ENCODE results near the gene MRTFA. TPM values are rescaled to one million over a fixed set of nuclear protein-coding genes. Genes with fewer than 3 reads are reported as not detected.
A peak's percentile ranks its signal among the peaks of the same experiment; 100 is the strongest.

Gene MRTFA
- total RNA-seq, 2 experiments from 2014 or later: 72.5 to 76.3 TPM

- POLR2A ChIA-PET: interaction anchor here (0.6 to 0.7 kb wide), 2 partner anchors 48 to 992 kb away, joined by 3 to 4 read pairs; no protein-coding TSS in a partner anchor
- DNase-seq (no peak), ATAC-seq (ENCODE audit: low read depth) (no peak)
- H3K4me1 Mint-ChIP-seq: peaks cover 20% of the 10 kb centered on the region
- H3K9me3 Mint-ChIP-seq: no peaks in the 10 kb centered on the region
- no peak overlapping the region for H3K27ac Mint-ChIP-seq
- H3K4me3 Mint-ChIP-seq: no peak overlapping the region
- peaks cover 2% of the 10 kb centered on the region for H3K36me3 Mint-ChIP-seq
- H3K27me3 Mint-ChIP-seq: no peaks in the 10 kb centered on the region
Observed at GRCh38 chr22:40484906-40485669, 151.4 kb downstream of the MRTFA start.

GRCh38 chr22:40482886-40483285 is 153.6 kb downstream of the MRTFA start:
- ATAC-seq (ENCODE audit: low read depth) (no peak), DNase-seq (no peak)
- POLR2A ChIA-PET: interaction anchor here (0.7 kb wide), 1 partner anchor 59 kb away, joined by 4 read pairs; no protein-coding TSS in a partner anchor
- no peaks in the 10 kb centered on the region for H3K9me3 Mint-ChIP-seq
- H3K36me3 Mint-ChIP-seq: no peaks in the 10 kb centered on the region
- H3K4me3 Mint-ChIP-seq: no peak overlapping the region
- H3K27me3 Mint-ChIP-seq: no peaks in the 10 kb centered on the region
- H3K4me1 Mint-ChIP-seq: peaks cover 25% of the 10 kb centered on the region
- no peak overlapping the region for H3K27ac Mint-ChIP-seq

DNA sequence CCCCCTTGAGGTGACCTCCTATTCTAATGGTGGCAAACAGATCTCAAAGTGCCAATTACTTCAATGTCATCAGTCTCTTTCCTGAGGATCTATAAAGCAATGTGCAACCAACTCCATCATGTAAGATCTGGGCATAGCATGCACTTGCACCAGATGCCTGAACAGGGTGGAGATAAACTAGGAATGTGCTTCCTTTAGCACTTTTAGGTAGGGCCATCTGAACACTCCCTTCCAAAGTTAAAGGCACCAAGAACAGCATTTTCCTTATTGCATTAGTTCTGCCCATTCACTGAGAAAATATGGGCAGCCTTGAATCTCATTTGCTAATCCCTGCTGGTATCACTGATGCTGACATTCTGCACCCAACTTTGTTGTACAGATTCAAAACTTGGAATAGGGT is 154.1 kb downstream of the MRTFA start:
- Mint-ChIP-seq H3K4me3 (no peak overlapping the region), H3K4me1 (peaks cover 24% of the 10 kb centered on the region), H3K27me3 (no peaks in the 10 kb centered on the region), H3K27ac (no peak overlapping the region), H3K36me3 (peaks cover 1% of the 10 kb centered on the region), H3K9me3 (no peaks in the 10 kb centered on the region)
- no peak for ATAC-seq (ENCODE audit: low read depth)
- DNase-seq: no peak
- POLR2A ChIA-PET: interaction anchor here (0.7 kb wide), 1 partner anchor 59 kb away, joined by 4 read pairs; no protein-coding TSS in a partner anchor

DNA sequence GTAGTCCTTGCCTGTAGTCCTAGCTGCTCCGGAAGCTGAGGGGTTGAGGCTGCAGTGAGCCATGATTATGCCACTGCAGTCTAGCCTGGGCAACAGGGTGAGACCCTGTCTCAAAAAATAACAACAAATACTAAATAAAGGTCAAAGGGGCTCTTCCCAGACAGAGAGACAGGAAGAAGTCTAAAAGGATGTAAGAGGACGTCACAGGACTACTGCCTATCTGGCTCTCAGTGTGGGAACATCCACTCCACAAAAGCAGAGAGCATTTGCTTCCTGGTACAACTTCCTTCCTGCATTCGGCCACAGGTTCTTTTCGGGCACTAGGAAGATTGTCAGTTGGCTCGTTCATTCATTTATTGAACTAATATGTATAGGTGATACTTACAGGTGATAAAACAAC is 155.5 kb downstream of the MRTFA start:
- POLR2A ChIA-PET: interaction anchor here (0.7 kb wide), 1 partner anchor 8 kb away, joined by 3 read pairs; no protein-coding TSS in a partner anchor
- H3K27ac Mint-ChIP-seq: peak overlapping the region; percentile 23
- H3K36me3 Mint-ChIP-seq: peaks cover 1% of the 10 kb centered on the region
- peaks cover 25% of the 10 kb centered on the region for H3K4me1 Mint-ChIP-seq
- DNase-seq: no peak
- no peaks in the 10 kb centered on the region for H3K27me3 Mint-ChIP-seq
- no peak overlapping the region for H3K4me3 Mint-ChIP-seq
- no peak for ATAC-seq (ENCODE audit: low read depth)
- no peaks in the 10 kb centered on the region for H3K9me3 Mint-ChIP-seq

GRCh38 chr22:40479887-40480538 is 156.5 kb downstream of the MRTFA start:
- Mint-ChIP-seq H3K27me3 (no peaks in the 10 kb centered on the region), H3K4me3 (no peak overlapping the region), H3K9me3 (no peaks in the 10 kb centered on the region), H3K27ac (no peak overlapping the region), H3K36me3 (peaks cover 1% of the 10 kb centered on the region), H3K4me1 (peaks cover 22% of the 10 kb centered on the region)
- DNase-seq (no peak), ATAC-seq (ENCODE audit: low read depth) (no peak)
- POLR2A ChIA-PET: no interaction called here

DNA sequence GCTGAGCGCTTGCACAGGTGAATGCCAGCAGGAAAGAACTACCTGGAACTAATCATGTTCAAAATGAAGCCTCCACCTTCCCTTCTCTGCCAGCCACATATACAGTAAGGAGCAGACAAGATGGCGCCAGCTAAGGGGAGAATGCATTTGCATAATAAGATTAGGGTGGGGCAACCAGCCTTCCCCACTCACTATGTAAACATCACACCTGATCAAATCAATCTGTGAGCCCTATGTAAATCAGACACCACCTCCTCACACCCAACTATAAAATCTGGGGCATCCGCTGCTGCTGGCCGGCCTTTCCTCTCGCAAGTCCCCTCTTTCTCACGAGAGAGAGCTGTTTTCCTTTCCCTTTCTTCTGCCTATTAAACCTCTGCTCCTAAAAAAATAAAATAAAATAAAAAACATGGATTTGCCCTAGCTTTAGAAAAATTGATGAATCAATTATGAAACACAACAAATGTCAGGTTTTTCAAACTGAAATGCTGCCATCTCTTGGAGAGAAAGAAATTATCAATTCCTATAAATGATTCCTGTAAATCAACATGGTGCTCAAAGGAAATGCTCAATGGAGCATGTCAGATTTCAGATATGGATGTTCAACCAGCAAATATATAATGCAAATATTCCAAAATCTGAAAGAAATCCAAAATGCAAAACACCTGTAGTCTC is 157.3 kb downstream of the MRTFA start:
- peaks cover 25% of the 10 kb centered on the region for H3K4me1 Mint-ChIP-seq
- H3K9me3 Mint-ChIP-seq: no peaks in the 10 kb centered on the region
- no peak overlapping the region for H3K4me3 Mint-ChIP-seq
- H3K36me3 Mint-ChIP-seq: peaks cover 1% of the 10 kb centered on the region
- ATAC-seq (ENCODE audit: low read depth) (no peak), DNase-seq (no peak)
- no peaks in the 10 kb centered on the region for H3K27me3 Mint-ChIP-seq
- no peak overlapping the region for H3K27ac Mint-ChIP-seq
- POLR2A ChIA-PET: interaction anchor here (0.6 kb wide), 1 partner anchor 212 kb away, joined by 5 read pairs; no protein-coding TSS in a partner anchor

- Mint-ChIP-seq H3K4me3 (no peak overlapping the region), H3K27me3 (no peaks in the 10 kb centered on the region), H3K9me3 (no peaks in the 10 kb centered on the region), H3K36me3 (peaks cover 1% of the 10 kb centered on the region), H3K4me1 (peaks cover 32% of the 10 kb centered on the region), H3K27ac (no peak overlapping the region)
- POLR2A ChIA-PET: interaction anchor here (0.6 kb wide), 2 partner anchors 15 to 212 kb away, joined by 3 to 5 read pairs; no protein-coding TSS in a partner anchor
- no peak for DNase-seq
- ATAC-seq (ENCODE audit: low read depth): no peak
Observed at GRCh38 chr22:40478338-40479125, 158.0 kb downstream of the MRTFA start.

DNA sequence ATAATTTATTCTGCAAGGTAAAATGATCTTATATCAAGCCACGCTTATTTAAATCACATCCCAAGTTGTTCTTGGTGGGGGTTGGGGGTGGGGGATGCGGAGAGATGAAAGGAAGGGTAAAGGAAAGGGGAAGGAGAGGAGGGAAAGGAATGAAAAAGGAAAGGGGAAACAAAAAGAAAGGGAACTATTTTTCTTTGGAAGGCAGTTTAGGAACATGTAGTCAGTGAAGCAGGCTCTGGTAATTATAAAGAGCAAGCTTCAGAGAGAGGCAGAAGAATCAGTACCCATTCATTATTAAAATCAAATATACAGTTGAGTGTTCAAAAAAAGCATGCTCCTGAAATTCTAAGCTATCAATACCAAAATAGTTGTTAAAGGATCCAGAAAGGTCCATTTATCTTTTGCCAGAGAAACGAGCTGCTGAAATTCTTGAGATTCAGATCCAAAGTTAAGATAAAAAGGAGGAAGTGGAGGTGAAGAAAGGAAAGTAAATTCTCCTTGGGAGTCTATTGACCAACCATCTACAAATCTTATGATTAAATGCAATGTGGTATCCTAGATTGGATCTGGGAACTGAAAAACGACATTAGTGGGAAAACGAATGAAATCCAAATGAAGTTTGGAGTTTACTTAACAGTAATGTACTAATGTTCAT is 158.7 kb downstream of the MRTFA start:
- POLR2A ChIA-PET: interaction anchor here (0.6 kb wide), 1 partner anchor 14 kb away, joined by 3 read pairs; no protein-coding TSS in a partner anchor
- H3K4me1 Mint-ChIP-seq: peaks cover 32% of the 10 kb centered on the region
- ATAC-seq (ENCODE audit: low read depth): no peak

DNA sequence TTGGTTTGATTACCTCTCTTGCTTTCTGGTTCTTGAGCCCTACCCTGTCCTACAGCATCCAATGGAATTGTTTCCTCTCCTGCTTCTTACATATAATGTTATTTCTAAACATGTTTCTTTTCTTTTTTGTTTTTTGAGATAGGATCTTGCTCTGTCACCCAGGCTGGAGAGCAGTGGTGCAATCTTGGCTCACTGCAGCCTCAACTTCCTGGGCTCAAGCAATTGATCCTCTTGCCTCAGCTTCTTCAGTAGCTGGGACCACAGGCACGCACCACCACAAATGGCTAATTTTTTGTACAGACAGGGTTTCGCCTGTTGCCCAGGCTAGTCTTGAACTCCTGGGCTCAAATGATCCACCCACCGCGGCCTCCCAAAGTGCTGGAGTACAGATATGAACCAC is 160.2 kb downstream of the MRTFA start:
- Mint-ChIP-seq H3K36me3 (peaks cover 4% of the 10 kb centered on the region), H3K27ac (peak overlapping the region; percentile 28), H3K27me3 (no peaks in the 10 kb centered on the region), H3K4me3 (no peak overlapping the region), H3K9me3 (no peaks in the 10 kb centered on the region), H3K4me1 (peaks cover 34% of the 10 kb centered on the region)
- peak; percentile 39 for ATAC-seq (ENCODE audit: low read depth)
- POLR2A ChIA-PET: no interaction called here
- no peak for DNase-seq

More for the DNA sequence above, 158.7 kb downstream of the MRTFA start:
- Mint-ChIP-seq H3K27ac (no peak overlapping the region), H3K9me3 (no peaks in the 10 kb centered on the region), H3K4me3 (no peak overlapping the region), H3K36me3 (peaks cover 1% of the 10 kb centered on the region), H3K27me3 (no peaks in the 10 kb centered on the region)
- DNase-seq: no peak

DNA sequence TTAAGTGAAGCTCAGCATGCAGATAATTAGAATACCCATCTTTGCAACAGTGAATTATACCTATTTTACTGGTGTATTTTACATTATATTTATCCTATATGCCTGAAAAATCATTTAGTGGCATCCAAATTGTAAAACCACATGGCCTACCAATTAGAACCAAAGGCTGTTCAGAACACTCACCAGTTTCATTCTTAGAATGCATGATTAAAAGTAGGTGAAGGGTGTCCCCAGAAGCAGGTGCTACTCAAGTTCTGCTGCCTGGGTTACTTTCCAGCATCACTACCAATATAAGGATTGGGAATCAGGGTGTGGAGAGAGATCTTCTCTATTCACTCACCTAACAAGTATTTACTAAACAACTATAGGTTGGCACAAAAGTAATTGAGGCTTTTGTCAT is 162.8 kb downstream of the MRTFA start:
- Mint-ChIP-seq H3K27ac (no peak overlapping the region), H3K27me3 (no peaks in the 10 kb centered on the region), H3K4me1 (peaks cover 28% of the 10 kb centered on the region), H3K9me3 (no peaks in the 10 kb centered on the region), H3K4me3 (peak overlapping the region; percentile 22), H3K36me3 (peaks cover 17% of the 10 kb centered on the region)
- no peak for ATAC-seq (ENCODE audit: low read depth)
- POLR2A ChIA-PET: no interaction called here
- no peak for DNase-seq

DNA sequence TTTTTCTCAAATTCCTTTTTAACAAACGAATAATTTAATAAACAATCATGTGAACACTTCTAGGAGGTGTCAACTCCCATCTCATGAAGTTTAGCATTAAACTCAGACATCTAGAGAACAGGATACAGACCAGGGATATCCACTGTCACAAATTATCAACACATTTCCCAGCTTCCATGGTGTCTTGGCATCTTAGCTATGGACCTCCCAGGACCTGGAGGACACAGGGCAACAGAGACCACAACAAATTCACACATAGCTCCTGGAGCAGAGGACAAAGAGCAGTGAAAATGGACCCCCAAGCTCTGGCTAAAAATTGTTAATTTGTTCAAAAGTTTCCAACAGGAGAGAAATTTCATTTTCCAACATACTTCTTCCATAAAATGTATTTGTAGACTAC is 163.9 kb downstream of the MRTFA start:
- ATAC-seq (ENCODE audit: low read depth) (no peak), DNase-seq (no peak)
- H3K36me3 Mint-ChIP-seq: peaks cover 18% of the 10 kb centered on the region
- no peaks in the 10 kb centered on the region for H3K9me3 Mint-ChIP-seq
- POLR2A ChIA-PET: interaction anchor here (1.2 kb wide), 1 partner anchor 9 kb away, joined by 5 read pairs; no protein-coding TSS in a partner anchor
- H3K27me3 Mint-ChIP-seq: no peaks in the 10 kb centered on the region
- peaks cover 21% of the 10 kb centered on the region for H3K4me1 Mint-ChIP-seq
- no peak overlapping the region for H3K4me3 Mint-ChIP-seq
- no peak overlapping the region for H3K27ac Mint-ChIP-seq

GRCh38 chr22:40472051-40472450 is 164.5 kb downstream of the MRTFA start:
- POLR2A ChIA-PET: interaction anchor here (1.2 kb wide), 1 partner anchor 8 kb away, joined by 5 read pairs; no protein-coding TSS in a partner anchor
- Mint-ChIP-seq H3K27me3 (no peaks in the 10 kb centered on the region), H3K36me3 (peaks cover 18% of the 10 kb centered on the region), H3K27ac (no peak overlapping the region), H3K9me3 (no peaks in the 10 kb centered on the region), H3K4me1 (peaks cover 21% of the 10 kb centered on the region), H3K4me3 (no peak overlapping the region)
- DNase-seq (no peak), ATAC-seq (ENCODE audit: low read depth) (no peak)

Data from activated naive CD8-positive, alpha-beta T cell treated with anti-CD3 and anti-CD28 coated beads, Interleukin-2, amount 10 ng/mL, durations not matched to agents 7 days and 5 days (primary cell).